ENCODE measurements around the gene GFOD1.

Gene GFOD1

DNA sequence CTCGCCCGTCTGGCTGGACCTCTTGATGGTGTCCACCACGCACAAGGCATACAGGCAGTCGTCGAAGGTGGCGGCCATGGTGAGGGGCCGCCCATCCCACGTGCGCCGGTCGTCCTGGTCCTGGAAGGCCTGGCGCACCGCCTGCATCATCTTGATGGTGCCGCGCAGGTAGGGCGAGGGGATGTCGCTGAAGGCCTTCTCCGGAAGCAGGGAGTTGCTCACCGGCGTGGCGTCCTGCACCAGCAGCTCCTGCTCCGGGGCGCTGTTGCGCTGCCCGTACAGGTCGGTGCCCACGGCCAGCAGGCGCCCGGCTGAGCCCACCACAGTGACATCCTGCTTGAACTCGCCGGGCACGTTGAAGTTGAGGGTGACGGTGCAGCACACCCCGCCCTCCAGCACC is 122.6 kb downstream of the GFOD1 start:
- TF ChIP-seq, protein P1, sequence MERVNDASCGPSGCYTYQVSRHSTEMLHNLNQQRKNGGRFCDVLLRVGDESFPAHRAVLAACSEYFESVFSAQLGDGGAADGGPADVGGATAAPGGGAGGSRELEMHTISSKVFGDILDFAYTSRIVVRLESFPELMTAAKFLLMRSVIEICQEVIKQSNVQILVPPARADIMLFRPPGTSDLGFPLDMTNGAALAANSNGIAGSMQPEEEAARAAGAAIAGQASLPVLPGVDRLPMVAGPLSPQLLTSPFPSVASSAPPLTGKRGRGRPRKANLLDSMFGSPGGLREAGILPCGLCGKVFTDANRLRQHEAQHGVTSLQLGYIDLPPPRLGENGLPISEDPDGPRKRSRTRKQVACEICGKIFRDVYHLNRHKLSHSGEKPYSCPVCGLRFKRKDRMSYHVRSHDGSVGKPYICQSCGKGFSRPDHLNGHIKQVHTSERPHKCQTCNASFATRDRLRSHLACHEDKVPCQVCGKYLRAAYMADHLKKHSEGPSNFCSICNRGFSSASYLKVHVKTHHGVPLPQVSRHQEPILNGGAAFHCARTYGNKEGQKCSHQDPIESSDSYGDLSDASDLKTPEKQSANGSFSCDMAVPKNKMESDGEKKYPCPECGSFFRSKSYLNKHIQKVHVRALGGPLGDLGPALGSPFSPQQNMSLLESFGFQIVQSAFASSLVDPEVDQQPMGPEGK (CRISPR knock-in tag; IDR thresholded peaks at IDR 0.05; ENCODE audit: borderline replicate concordance), result no peak
- TF ChIP-seq ZC3H10 (CRISPR knock-in tag; IDR thresholded peaks at IDR 0.05) (no peak), ISL1 (CRISPR knock-in tag; IDR thresholded peaks at IDR 0.05) (no peak), ZFP3 (CRISPR knock-in tag; IDR thresholded peaks at IDR 0.05) (no peak), RARB (CRISPR knock-in tag; IDR thresholded peaks at IDR 0.05) (no peak), OSR1 (CRISPR knock-in tag; IDR thresholded peaks at IDR 0.05) (no peak), CSDC2 (CRISPR knock-in tag; IDR thresholded peaks at IDR 0.05) (no peak), PPARA (CRISPR knock-in tag; IDR thresholded peaks at IDR 0.05; ENCODE audit: borderline replicate concordance) (no peak), BACH2 (CRISPR knock-in tag; IDR thresholded peaks at IDR 0.05; ENCODE audit: borderline replicate concordance) (no peak), ZNF565 (CRISPR knock-in tag; conservative IDR thresholded peaks at IDR 0.05; ENCODE audit: low read depth) (no peak), SNAI2 (CRISPR knock-in tag; IDR thresholded peaks at IDR 0.05) (no peak), TCF4 (CRISPR knock-in tag; IDR thresholded peaks at IDR 0.05; ENCODE audit: borderline replicate concordance) (no peak), GLIS3 (CRISPR knock-in tag; IDR thresholded peaks at IDR 0.05) (no peak), ZNF70 (CRISPR knock-in tag; IDR thresholded peaks at IDR 0.05) (no peak), ZFP30 (CRISPR knock-in tag; IDR thresholded peaks at IDR 0.05) (no peak)
- TF ChIP-seq, protein P2, sequence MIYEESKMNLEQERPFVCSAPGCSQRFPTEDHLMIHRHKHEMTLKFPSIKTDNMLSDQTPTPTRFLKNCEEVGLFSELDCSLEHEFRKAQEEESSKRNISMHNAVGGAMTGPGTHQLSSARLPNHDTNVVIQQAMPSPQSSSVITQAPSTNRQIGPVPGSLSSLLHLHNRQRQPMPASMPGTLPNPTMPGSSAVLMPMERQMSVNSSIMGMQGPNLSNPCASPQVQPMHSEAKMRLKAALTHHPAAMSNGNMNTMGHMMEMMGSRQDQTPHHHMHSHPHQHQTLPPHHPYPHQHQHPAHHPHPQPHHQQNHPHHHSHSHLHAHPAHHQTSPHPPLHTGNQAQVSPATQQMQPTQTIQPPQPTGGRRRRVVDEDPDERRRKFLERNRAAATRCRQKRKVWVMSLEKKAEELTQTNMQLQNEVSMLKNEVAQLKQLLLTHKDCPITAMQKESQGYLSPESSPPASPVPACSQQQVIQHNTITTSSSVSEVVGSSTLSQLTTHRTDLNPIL (CRISPR knock-in tag; IDR thresholded peaks at IDR 0.05; ENCODE audit: low read depth), result no peak
- TF ChIP-seq, protein P3, sequence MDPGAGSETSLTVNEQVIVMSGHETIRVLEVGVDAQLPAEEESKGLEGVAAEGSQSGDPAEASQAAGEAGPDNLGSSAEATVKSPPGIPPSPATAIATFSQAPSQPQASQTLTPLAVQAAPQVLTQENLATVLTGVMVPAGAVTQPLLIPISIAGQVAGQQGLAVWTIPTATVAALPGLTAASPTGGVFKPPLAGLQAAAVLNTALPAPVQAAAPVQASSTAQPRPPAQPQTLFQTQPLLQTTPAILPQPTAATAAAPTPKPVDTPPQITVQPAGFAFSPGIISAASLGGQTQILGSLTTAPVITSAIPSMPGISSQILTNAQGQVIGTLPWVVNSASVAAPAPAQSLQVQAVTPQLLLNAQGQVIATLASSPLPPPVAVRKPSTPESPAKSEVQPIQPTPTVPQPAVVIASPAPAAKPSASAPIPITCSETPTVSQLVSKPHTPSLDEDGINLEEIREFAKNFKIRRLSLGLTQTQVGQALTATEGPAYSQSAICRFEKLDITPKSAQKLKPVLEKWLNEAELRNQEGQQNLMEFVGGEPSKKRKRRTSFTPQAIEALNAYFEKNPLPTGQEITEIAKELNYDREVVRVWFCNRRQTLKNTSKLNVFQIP (CRISPR knock-in tag; IDR thresholded peaks at IDR 0.05; ENCODE audit: borderline replicate concordance, low read depth), result no peak
- TF ChIP-seq, protein P4, sequence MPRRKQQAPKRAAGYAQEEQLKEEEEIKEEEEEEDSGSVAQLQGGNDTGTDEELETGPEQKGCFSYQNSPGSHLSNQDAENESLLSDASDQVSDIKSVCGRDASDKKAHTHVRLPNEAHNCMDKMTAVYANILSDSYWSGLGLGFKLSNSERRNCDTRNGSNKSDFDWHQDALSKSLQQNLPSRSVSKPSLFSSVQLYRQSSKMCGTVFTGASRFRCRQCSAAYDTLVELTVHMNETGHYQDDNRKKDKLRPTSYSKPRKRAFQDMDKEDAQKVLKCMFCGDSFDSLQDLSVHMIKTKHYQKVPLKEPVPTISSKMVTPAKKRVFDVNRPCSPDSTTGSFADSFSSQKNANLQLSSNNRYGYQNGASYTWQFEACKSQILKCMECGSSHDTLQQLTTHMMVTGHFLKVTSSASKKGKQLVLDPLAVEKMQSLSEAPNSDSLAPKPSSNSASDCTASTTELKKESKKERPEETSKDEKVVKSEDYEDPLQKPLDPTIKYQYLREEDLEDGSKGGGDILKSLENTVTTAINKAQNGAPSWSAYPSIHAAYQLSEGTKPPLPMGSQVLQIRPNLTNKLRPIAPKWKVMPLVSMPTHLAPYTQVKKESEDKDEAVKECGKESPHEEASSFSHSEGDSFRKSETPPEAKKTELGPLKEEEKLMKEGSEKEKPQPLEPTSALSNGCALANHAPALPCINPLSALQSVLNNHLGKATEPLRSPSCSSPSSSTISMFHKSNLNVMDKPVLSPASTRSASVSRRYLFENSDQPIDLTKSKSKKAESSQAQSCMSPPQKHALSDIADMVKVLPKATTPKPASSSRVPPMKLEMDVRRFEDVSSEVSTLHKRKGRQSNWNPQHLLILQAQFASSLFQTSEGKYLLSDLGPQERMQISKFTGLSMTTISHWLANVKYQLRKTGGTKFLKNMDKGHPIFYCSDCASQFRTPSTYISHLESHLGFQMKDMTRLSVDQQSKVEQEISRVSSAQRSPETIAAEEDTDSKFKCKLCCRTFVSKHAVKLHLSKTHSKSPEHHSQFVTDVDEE (CRISPR knock-in tag; IDR thresholded peaks at IDR 0.05), result no peak
- ATAC-seq, result no peak

DNA sequence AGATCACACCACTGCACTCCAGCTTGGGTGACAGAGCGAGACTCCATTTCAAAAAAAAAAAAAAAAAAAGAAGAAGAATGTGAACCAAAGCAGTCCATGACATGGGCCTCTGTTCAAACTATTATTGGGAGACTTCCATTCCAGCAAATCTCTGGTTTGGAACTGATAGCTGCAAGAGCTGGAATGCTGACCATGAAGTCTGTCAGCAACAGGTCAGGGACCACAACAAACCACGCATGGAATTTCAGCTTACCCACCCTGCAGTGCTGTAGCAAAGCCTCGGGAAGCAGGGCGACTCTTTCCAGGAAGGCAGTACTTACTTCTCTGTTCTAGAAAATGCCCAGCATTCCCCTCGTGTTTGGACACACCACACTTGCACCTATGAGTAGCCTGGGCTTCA is 125.0 kb downstream of the GFOD1 start:
- no peak for TF ChIP-seq ZNF565 (CRISPR knock-in tag; conservative IDR thresholded peaks at IDR 0.05; ENCODE audit: low read depth)
- TF ChIP-seq ARNTL (CRISPR knock-in tag; IDR thresholded peaks at IDR 0.05; ENCODE audit: borderline replicate concordance, low read depth), result no peak
- TF ChIP-seq ISL1 (CRISPR knock-in tag; IDR thresholded peaks at IDR 0.05), result no peak
- no peak for TF ChIP-seq ZC3H10 (CRISPR knock-in tag; IDR thresholded peaks at IDR 0.05)
- TF ChIP-seq TCF4 (CRISPR knock-in tag; IDR thresholded peaks at IDR 0.05; ENCODE audit: borderline replicate concordance), result no peak
- no peak for TF ChIP-seq RARB (CRISPR knock-in tag; IDR thresholded peaks at IDR 0.05)
- TF ChIP-seq ZNF8 (CRISPR knock-in tag; IDR thresholded peaks at IDR 0.05), result no peak
- TF ChIP-seq ZNF70 (CRISPR knock-in tag; IDR thresholded peaks at IDR 0.05), result no peak
- no peak for ATAC-seq

DNA sequence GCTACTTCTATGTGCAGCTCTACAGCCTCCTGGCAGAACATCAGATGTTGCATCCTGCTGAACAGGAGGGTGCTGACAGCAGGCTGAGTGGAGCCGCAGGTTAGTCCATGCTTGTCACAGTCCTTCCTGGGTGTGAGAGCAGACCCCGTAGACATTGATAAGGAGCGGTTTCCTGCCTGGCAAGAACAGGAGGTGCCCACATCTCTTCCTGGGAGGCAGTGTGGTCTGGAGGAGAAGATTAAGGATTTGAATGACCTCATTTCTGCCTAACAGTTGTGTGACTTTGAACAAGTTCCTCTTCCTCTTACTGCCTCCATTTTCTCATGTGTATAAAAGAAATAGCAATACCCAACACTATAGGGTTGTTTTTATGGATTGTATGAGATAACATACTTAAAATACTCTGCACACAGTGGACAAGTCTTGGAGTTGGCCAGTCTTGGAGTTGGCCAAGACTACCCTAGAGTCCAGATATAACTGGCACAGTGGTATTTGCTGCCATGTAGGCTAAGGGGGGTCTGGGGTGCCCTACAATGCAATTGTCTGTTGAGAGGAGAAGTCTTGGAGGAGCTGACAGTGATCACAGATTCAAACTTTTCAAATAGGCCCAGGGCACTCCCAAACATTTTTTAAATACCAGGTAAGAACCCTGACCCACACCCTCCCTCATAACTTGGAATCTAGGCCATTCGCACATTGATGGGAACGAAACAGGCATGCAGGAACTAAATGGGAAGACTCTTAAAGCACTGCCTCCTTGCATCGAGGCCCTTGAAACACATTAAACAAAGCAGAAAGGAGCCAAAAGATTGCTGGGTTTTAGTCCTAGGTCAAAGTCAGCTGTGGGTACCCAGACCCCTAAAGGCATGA is 126.5 kb downstream of the GFOD1 start:
- TF ChIP-seq ZFP3 (CRISPR knock-in tag; IDR thresholded peaks at IDR 0.05) (no peak), ZNF70 (CRISPR knock-in tag; IDR thresholded peaks at IDR 0.05) (no peak), CSDC2 (CRISPR knock-in tag; IDR thresholded peaks at IDR 0.05) (no peak), ESRRG (CRISPR knock-in tag; IDR thresholded peaks at IDR 0.05) (no peak), RARB (CRISPR knock-in tag; IDR thresholded peaks at IDR 0.05) (no peak), TCF4 (CRISPR knock-in tag; IDR thresholded peaks at IDR 0.05; ENCODE audit: borderline replicate concordance) (no peak), ZNF565 (CRISPR knock-in tag; conservative IDR thresholded peaks at IDR 0.05; ENCODE audit: low read depth) (no peak), ARNTL (CRISPR knock-in tag; IDR thresholded peaks at IDR 0.05; ENCODE audit: borderline replicate concordance, low read depth) (no peak), SNAI2 (CRISPR knock-in tag; IDR thresholded peaks at IDR 0.05) (no peak)
- ATAC-seq, result no peak

All from SK-N-SH treated with all-trans-retinoic acid at 6 μM for 48 hours (cell line).